Measurements from ENCODE around the gene ABCC4. TPM values are rescaled to one million over a fixed set of nuclear protein-coding genes. Genes with fewer than 3 reads are reported as not detected.

Gene ABCC4
- total RNA-seq, 4 donors from 2014 or later, result 5.1 to 51.2 (median 14.6) TPM

DNA sequence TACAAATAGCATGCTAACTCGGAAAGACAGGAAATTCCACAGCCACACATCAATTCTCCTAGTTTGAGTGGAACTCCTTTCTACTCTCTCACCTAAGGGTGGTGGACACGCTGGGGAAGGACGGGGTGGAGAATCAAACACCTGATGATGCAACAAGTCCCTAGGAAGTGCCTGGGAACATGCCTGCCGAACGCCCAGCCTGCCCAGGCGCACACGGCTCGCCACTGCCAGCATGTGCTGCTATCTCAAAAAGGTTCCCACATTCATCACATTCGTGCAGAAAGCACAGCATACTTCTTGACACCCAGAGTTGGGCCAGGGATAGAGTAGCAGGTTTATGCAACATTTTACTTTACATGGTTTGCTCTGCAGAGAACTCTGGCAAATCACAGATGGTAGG, 164.6 kb downstream of the ABCC4 start:
- Histone ChIP-seq H3K36me3 (no peaks in the 10 kb centered on the region), H3K9me3 (no peaks in the 10 kb centered on the region), H3K27ac (peak overlapping the region; percentile 31), H3K4me1 (peaks cover 5% of the 10 kb centered on the region), H3K27me3 (no peaks in the 10 kb centered on the region), H3K4me3 (no peak overlapping the region)
- WGBS, result 69% methylated on average over 9 of the region's 9 CpGs
- DNase-seq (ENCODE audit: low spot score in 2 of 2), result no peak
- TF ChIP-seq, protein P1, sequence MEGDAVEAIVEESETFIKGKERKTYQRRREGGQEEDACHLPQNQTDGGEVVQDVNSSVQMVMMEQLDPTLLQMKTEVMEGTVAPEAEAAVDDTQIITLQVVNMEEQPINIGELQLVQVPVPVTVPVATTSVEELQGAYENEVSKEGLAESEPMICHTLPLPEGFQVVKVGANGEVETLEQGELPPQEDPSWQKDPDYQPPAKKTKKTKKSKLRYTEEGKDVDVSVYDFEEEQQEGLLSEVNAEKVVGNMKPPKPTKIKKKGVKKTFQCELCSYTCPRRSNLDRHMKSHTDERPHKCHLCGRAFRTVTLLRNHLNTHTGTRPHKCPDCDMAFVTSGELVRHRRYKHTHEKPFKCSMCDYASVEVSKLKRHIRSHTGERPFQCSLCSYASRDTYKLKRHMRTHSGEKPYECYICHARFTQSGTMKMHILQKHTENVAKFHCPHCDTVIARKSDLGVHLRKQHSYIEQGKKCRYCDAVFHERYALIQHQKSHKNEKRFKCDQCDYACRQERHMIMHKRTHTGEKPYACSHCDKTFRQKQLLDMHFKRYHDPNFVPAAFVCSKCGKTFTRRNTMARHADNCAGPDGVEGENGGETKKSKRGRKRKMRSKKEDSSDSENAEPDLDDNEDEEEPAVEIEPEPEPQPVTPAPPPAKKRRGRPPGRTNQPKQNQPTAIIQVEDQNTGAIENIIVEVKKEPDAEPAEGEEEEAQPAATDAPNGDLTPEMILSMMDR (IDR thresholded peaks at IDR 0.05), result no peak
- no peak for TF ChIP-seq POLR2AphosphoS5 (IDR thresholded peaks at IDR 0.05)
- no peak for TF ChIP-seq EP300 (IDR thresholded peaks at IDR 0.05)
- no peak for TF ChIP-seq POLR2A (IDR thresholded peaks at IDR 0.05)

DNA sequence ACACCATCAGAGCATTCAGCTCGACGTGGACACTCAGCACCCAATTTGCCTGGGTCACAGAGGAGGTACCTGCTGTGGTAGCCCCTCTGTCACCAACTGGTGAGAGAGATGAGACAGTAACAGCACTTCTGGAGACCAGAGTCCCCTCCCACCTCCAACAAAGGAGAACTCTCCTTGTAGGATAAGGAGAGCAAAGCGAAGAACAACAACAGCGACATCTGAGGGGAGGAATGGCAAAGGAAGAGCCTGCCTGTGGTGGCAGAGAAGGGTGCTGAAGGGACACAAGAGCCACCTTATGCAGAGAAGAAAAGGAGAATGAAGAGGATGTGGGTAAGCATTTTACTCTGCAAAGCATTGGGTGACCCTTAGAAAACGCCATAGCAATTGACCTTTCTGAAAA, 167.8 kb downstream of the ABCC4 start:
- H3K36me3 ChIP-seq, result no peaks in the 10 kb centered on the region
- H3K4me1 ChIP-seq, result peaks cover 5% of the 10 kb centered on the region
- 95% methylated on average over 5 of the region's 5 CpGs for WGBS
- no peaks in the 10 kb centered on the region for H3K27me3 ChIP-seq
- H3K27ac ChIP-seq, result no peak overlapping the region
- H3K4me3 ChIP-seq, result no peak overlapping the region
- DNase-seq (ENCODE audit: low spot score in 2 of 2), result no peak
- no peaks in the 10 kb centered on the region for H3K9me3 ChIP-seq
- TF ChIP-seq POLR2A (IDR thresholded peaks at IDR 0.05), result no peak
- TF ChIP-seq EP300 (IDR thresholded peaks at IDR 0.05), result no peak
- TF ChIP-seq, protein P1 (IDR thresholded peaks at IDR 0.05), result no peak
- TF ChIP-seq POLR2AphosphoS5 (IDR thresholded peaks at IDR 0.05), result no peak

DNA sequence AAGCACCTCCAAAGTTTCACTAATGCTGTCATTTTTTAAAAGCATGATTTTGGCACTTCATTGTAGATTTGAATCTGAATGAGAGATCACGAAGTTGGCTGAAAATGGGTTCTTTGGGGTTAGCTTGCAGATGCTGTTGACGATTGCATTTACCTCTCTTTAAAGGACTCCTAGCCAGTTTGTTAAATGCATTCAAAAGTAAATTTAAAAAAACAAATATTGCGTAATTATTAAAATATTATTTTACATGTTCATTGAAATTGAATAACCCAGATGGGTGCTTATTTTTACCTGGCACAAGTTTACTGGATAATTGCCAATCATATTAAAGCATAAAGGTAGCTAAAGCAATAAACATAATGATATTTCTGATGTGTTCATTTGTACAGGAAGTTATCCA, 172.2 kb downstream of the ABCC4 start:
- TF ChIP-seq EP300 (IDR thresholded peaks at IDR 0.05) (no peak), POLR2A (IDR thresholded peaks at IDR 0.05) (no peak), POLR2AphosphoS5 (IDR thresholded peaks at IDR 0.05) (no peak)
- TF ChIP-seq, protein P1 (IDR thresholded peaks at IDR 0.05), result no peak
- H3K36me3 ChIP-seq, result no peaks in the 10 kb centered on the region
- no peaks in the 10 kb centered on the region for H3K27me3 ChIP-seq
- H3K4me3 ChIP-seq, result no peak overlapping the region
- H3K9me3 ChIP-seq, result no peaks in the 10 kb centered on the region
- no peak for DNase-seq (ENCODE audit: low spot score in 2 of 2)
- H3K27ac ChIP-seq, result no peak overlapping the region
- no peaks in the 10 kb centered on the region for H3K4me1 ChIP-seq
- WGBS, result 82% methylated on average over 3 of the region's 3 CpGs

DNA sequence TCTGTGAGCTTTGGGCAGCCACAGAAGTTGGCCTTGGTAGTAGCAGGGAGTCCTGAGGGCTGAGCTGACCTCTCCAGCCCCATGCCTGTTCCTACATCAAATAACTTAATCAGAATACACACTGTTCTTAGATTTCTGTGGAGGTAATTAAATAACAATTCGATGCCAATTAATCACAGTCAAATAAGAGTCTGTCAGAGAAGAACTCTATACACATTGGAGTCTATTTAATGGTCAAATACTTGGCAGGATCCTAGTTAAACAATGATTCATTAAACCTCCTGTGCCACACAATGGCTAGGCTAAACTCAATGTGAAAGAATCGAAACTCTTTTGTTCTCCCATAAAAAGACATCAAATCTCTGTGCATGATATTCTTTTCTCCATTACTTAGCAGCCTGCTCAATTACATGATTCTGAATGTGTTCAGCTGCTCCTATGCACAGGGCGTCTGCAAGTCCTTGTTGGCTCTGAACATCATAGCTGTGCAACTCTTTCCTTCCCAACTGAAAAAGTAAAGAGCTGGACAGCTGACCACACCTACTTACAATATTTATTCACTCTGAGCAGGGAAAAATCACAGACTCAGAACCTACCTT, 173.1 kb downstream of the ABCC4 start:
- Histone ChIP-seq H3K4me3 (no peak overlapping the region), H3K4me1 (no peaks in the 10 kb centered on the region), H3K27me3 (no peaks in the 10 kb centered on the region), H3K36me3 (no peaks in the 10 kb centered on the region), H3K27ac (no peak overlapping the region), H3K9me3 (no peaks in the 10 kb centered on the region)
- 69% methylated on average over 3 of the region's 3 CpGs for WGBS
- DNase-seq (ENCODE audit: low spot score in 2 of 2), result no peak
- no peak for TF ChIP-seq POLR2AphosphoS5 (IDR thresholded peaks at IDR 0.05)
- TF ChIP-seq, protein P1 (IDR thresholded peaks at IDR 0.05), result no peak
- no peak for TF ChIP-seq EP300 (IDR thresholded peaks at IDR 0.05)
- TF ChIP-seq POLR2A (IDR thresholded peaks at IDR 0.05), result no peak

DNA sequence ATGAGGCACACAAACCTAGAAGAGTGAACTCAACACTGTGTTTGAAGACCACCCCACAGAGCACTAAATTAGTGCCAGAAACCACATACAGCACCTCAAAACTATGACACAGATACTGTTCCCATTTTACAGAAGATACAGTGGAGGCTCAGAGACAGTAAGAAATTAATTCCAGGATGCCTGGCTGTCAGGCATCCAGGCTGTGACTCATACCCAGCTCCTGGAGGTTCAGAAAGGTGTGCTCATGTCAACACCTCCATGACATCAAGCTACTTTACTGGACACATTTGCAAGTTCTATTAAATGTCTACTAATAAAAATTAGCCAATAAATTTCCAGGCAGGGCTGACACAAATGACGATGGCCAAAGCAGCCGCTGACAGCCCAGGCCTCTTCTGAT, 176.3 kb downstream of the ABCC4 start:
- Histone ChIP-seq H3K9me3 (no peaks in the 10 kb centered on the region), H3K36me3 (no peaks in the 10 kb centered on the region), H3K27ac (no peak overlapping the region), H3K4me3 (no peak overlapping the region), H3K4me1 (no peaks in the 10 kb centered on the region), H3K27me3 (no peaks in the 10 kb centered on the region)
- WGBS, result 87% methylated on average over 2 of the region's 2 CpGs
- DNase-seq (ENCODE audit: low spot score in 2 of 2), result no peak
- TF ChIP-seq, protein P1 (IDR thresholded peaks at IDR 0.05), result no peak
- TF ChIP-seq POLR2A (IDR thresholded peaks at IDR 0.05) (no peak), POLR2AphosphoS5 (IDR thresholded peaks at IDR 0.05) (no peak), EP300 (IDR thresholded peaks at IDR 0.05) (no peak)

Measured in suprapubic skin (tissue), 4 donors.